GM23338 (cell line): Measurements from ENCODE around the gene TSC2. TPM values are rescaled to one million over a fixed set of nuclear protein-coding genes. Genes with fewer than 3 reads are reported as not detected.

Experiments
- ATAC-seq: fragments of 200-7000 bp; cut with Tn5 transposase; 3 replicates; pipeline ENCODE4 v1.9.1; 2020
- DNase-seq: peaks from one replicate; pipeline ENCODE4 v3.0.0-alpha.2; 2015; ENCODE audit warnings: low spot score
- H2AFZ ChIP-seq: fragments of 200-600 bp; sonication (generic); 2 replicates; pipeline ENCODE4 v1.8.0; 2016; ENCODE audit warnings: antibody characterized with exemption, mild to moderate bottlenecking, moderate library complexity
- H3F3A ChIP-seq: fragments of 200-600 bp; sonication (generic); replicated peaks from 2 replicates; pipeline ENCODE4 v1.8.0; 2017; ENCODE audit warnings: antibody characterized with exemption, mixed run types, low read depth
- H3K27ac ChIP-seq: fragments of 200-600 bp; sonication (generic); 2 replicates; pipeline ENCODE4 v1.6.1; 2016; ENCODE audit warnings: low read depth
- H3K27me3 ChIP-seq: fragments of 200-600 bp; sonication (generic); 2 replicates; pipeline ENCODE4 v1.8.0; 2016; ENCODE audit warnings: mild to moderate bottlenecking, mixed run types, moderate library complexity; ENCODE audit not compliant: insufficient read depth
- H3K36me3 ChIP-seq: fragments of 200-600 bp; sonication (generic); 2 replicates; pipeline ENCODE4 v1.8.0; 2016; ENCODE audit warnings: mild to moderate bottlenecking; ENCODE audit not compliant: insufficient read depth
- H3K4me1 ChIP-seq: fragments of 200-600 bp; sonication (generic); 2 replicates; pipeline ENCODE4 v1.8.0; 2016; ENCODE audit warnings: mild to moderate bottlenecking, moderate library complexity; ENCODE audit not compliant: insufficient read depth
- H3K4me2 ChIP-seq: fragments of 200-600 bp; sonication (generic); 2 replicates; pipeline ENCODE4 v1.7.1; 2017; ENCODE audit warnings: mixed run types
- H3K4me3 ChIP-seq: fragments of 200-600 bp; sonication (generic); 2 replicates; pipeline ENCODE4 v1.6.1; 2016; ENCODE audit warnings: mixed run types
- H3K79me2 ChIP-seq: fragments of 200-600 bp; sonication (generic); replicated peaks from 2 replicates; pipeline ENCODE4 v1.8.0; 2017; ENCODE audit warnings: mild to moderate bottlenecking; ENCODE audit not compliant: insufficient read depth
- H3K9me2 ChIP-seq: fragments of 200-600 bp; sonication (generic); 2 replicates; pipeline ENCODE4 v1.8.0; 2017; ENCODE audit not compliant: insufficient read depth
- H4K20me1 ChIP-seq: fragments of 200-600 bp; sonication (generic); replicated peaks from 2 replicates; pipeline ENCODE4 v1.8.0; 2017; ENCODE audit warnings: mild to moderate bottlenecking; ENCODE audit not compliant: insufficient read depth
- H3K27ac Mint-ChIP-seq: 2 replicates; pipeline ENCODE4 v1.8.0; 2020; ENCODE audit warnings: inconsistent platforms, mild to moderate bottlenecking, moderate library complexity, mixed read lengths
- H3K27me3 Mint-ChIP-seq: 3 replicates; pipeline ENCODE4 v1.8.0; 2022; ENCODE audit warnings: low read depth, mild to moderate bottlenecking, moderate library complexity, mixed read lengths, inconsistent platforms; ENCODE audit not compliant: insufficient read depth, poor library complexity
- H3K36me3 Mint-ChIP-seq: 3 replicates; pipeline ENCODE4 v1.8.0; 2021; ENCODE audit warnings: low read depth, mild to moderate bottlenecking, inconsistent platforms, moderate library complexity, mixed read lengths
- H3K4me1 Mint-ChIP-seq: 3 replicates; pipeline ENCODE4 v1.8.0; 2020; ENCODE audit warnings: mild to moderate bottlenecking, inconsistent platforms, mixed read lengths
- H3K4me3 Mint-ChIP-seq: 3 replicates; pipeline ENCODE4 v1.8.0; 2021; ENCODE audit warnings: moderate library complexity, mild to moderate bottlenecking, inconsistent platforms, mixed read lengths
- H3K9me3 Mint-ChIP-seq: 3 replicates; pipeline ENCODE4 v1.8.0; 2020; ENCODE audit warnings: moderate library complexity, mild to moderate bottlenecking, inconsistent platforms, mixed read lengths
- CREB1 ChIP-seq: fragments of 250-450 bp; sonication (Bioruptor Pico); IDR thresholded peaks from 2 replicates; pipeline ENCODE4 v1.5.0; 2020; ENCODE audit warnings: low read depth, mild to moderate bottlenecking, moderate library complexity
- EZH2 ChIP-seq: fragments of 200-600 bp; sonication (generic); IDR thresholded peaks from one replicate; pipeline ENCODE4 v1.8.0; 2017; ENCODE audit warnings: antibody characterized with exemption, mild to moderate bottlenecking, low read depth; ENCODE audit not compliant: unreplicated experiment
- EZH2phosphoT487 ChIP-seq: fragments of 200-600 bp; sonication (generic); IDR thresholded peaks from one replicate; pipeline ENCODE4 v1.8.1; 2018; ENCODE audit warnings: antibody characterized with exemption; ENCODE audit not compliant: unreplicated experiment
- JUNB ChIP-seq: IDR thresholded peaks from one replicate; pipeline ENCODE4 v1.6.1; 2016; ENCODE audit warnings: antibody characterized with exemption; ENCODE audit not compliant: unreplicated experiment
- NANOG ChIP-seq: IDR thresholded peaks from 2 replicates; pipeline ENCODE4 v1.6.1; 2016; ENCODE audit warnings: antibody characterized with exemption, borderline replicate concordance
- POLR2AphosphoS5 ChIP-seq: IDR thresholded peaks from 2 replicates; pipeline ENCODE4 v1.6.1; 2016; ENCODE audit warnings: antibody characterized with exemption, low read depth
- STAT1 ChIP-seq: IDR thresholded peaks from one replicate; pipeline ENCODE4 v1.6.1; 2016; ENCODE audit warnings: antibody characterized with exemption; ENCODE audit not compliant: unreplicated experiment
- ZNF114 ChIP-seq: fragments of 250-450 bp; sonication (Bioruptor Pico); IDR thresholded peaks from 2 replicates; pipeline ENCODE4 v1.5.0; 2020; ENCODE audit warnings: mild to moderate bottlenecking, moderate library complexity
- ZNF331 ChIP-seq: fragments of 250-450 bp; sonication (Bioruptor Pico); IDR thresholded peaks from 2 replicates; pipeline ENCODE4 v1.5.0; 2020; ENCODE audit warnings: low read depth, mild to moderate bottlenecking, moderate library complexity
- polyA plus RNA-seq: library from polyadenylated mRNA; unstranded; fragments of >200 nt; fragmentation: Nextera tagmentation; extraction: Ambion mirVana; gene quantifications from 2 replicates; pipeline ENCODE4 v1.2.1, GENCODE V29; 2016
- total RNA-seq: library from RNA; depleted of rRNA; stranded (reverse); fragments of >200 nt; shearing (Covaris generic); gene quantifications from 2 replicates; pipeline ENCODE4 v1.2.3, GENCODE V29; 2014
- TF ChIP-seq, protein P1 (sequence below): IDR thresholded peaks from one replicate; pipeline ENCODE4 v1.6.1; 2018; ENCODE audit warnings: antibody characterized with exemption; ENCODE audit not compliant: unreplicated experiment
- TF ChIP-seq, protein P2 (sequence below): IDR thresholded peaks from 2 replicates; pipeline ENCODE4 v1.6.1; 2016; ENCODE audit warnings: antibody characterized with exemption
- TF ChIP-seq, protein P3 (sequence below): fragments of 250-450 bp; sonication (Bioruptor Pico); IDR thresholded peaks from 2 replicates; pipeline ENCODE4 v1.5.0; 2020; ENCODE audit warnings: mild to moderate bottlenecking, moderate library complexity
- TF ChIP-seq, protein P4 (sequence below), 2 experiments: fragments of 200-600 bp in 1 of 2; sonication (generic) in 1 of 2; conservative IDR thresholded peaks; 2 replicates each; pipeline versions ENCODE4 v1.5.1 to v1.6.1; 2016 to 2017; ENCODE audit warnings: antibody characterized with exemption in 2 of 2, low read depth in 2 of 2, mild to moderate bottlenecking in 2 of 2, moderate library complexity in 1 of 2

The TSC2 gene
- total and polyA plus RNA-seq, 2 experiments from 2014 or later = 40.5 to 93.0 TPM

DNA sequence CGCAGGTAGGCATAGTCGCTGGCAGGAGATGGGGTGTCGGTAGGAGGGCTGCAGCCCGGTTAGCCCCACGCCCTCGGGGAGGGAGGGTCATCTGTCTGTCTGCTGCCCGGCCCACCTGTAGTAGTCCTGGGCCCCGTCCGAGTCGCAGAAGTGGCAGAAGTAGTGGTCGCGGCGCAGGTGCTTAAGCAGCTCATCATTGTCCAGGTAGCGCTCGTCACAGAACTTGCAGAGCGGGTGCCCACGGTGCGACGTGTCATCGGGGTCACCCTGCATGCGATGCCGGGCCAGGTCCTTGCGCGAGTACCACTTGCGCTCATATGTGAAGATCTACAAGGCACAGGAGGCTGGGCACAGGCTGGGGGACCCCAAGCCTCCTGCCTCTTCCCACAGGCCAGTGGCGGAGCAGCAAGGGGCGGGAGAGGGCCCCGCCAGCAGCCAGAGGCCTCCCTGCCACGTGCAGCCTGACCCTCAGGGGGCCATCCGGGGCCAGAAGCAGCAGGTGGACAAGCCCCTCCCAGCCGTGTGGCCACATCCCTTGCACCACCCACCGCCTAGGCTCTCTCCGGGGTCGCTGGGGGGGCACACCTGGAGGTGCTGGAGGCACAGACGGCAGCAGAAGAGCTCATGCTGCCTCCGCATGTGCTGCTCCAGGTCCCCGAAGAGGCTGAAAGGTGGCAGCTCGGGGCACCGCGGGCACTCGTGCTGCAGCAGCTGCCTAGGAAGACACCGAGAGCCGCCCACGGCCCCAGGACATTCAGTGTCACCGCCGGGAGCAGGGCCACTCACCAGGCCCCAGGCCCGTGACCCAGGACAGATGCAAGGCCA is 45.2 kb upstream of the TSC2 start:
- Mint-ChIP-seq H3K27ac (no peak overlapping the region), H3K4me3 (no peak overlapping the region), H3K4me1 (peaks cover 20% of the 10 kb centered on the region), H3K9me3 (no peaks in the 10 kb centered on the region), H3K36me3 (peaks cover 27% of the 10 kb centered on the region), H3K27me3 (peaks cover 4% of the 10 kb centered on the region)
- DNase-seq (no peak), ATAC-seq (no peak)
- Histone ChIP-seq H3F3A (peaks cover 23% of the 10 kb centered on the region; the same call in 1 of the 2 replicates), H3K36me3 (no peaks in the 10 kb centered on the region; the same call in 1 of the 2 replicates), H3K4me3 (no peak overlapping the region), H4K20me1 (peaks cover 27% of the 10 kb centered on the region), H3K9me2 (no peaks in the 10 kb centered on the region), H3K79me2 (peaks cover 25% of the 10 kb centered on the region), H3K4me1 (peaks cover 8% of the 10 kb centered on the region; the same call in 1 of the 2 replicates), H3K4me2 (no peak overlapping the region), H3K27me3 (no peaks in the 10 kb centered on the region), H2AFZ (no peak overlapping the region), H3K27ac (no peak overlapping the region)
- TF ChIP-seq STAT1 = no peak
- TF ChIP-seq, protein P1, sequence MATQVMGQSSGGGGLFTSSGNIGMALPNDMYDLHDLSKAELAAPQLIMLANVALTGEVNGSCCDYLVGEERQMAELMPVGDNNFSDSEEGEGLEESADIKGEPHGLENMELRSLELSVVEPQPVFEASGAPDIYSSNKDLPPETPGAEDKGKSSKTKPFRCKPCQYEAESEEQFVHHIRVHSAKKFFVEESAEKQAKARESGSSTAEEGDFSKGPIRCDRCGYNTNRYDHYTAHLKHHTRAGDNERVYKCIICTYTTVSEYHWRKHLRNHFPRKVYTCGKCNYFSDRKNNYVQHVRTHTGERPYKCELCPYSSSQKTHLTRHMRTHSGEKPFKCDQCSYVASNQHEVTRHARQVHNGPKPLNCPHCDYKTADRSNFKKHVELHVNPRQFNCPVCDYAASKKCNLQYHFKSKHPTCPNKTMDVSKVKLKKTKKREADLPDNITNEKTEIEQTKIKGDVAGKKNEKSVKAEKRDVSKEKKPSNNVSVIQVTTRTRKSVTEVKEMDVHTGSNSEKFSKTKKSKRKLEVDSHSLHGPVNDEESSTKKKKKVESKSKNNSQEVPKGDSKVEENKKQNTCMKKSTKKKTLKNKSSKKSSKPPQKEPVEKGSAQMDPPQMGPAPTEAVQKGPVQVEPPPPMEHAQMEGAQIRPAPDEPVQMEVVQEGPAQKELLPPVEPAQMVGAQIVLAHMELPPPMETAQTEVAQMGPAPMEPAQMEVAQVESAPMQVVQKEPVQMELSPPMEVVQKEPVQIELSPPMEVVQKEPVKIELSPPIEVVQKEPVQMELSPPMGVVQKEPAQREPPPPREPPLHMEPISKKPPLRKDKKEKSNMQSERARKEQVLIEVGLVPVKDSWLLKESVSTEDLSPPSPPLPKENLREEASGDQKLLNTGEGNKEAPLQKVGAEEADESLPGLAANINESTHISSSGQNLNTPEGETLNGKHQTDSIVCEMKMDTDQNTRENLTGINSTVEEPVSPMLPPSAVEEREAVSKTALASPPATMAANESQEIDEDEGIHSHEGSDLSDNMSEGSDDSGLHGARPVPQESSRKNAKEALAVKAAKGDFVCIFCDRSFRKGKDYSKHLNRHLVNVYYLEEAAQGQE = no peak
- TF ChIP-seq, protein P2, sequence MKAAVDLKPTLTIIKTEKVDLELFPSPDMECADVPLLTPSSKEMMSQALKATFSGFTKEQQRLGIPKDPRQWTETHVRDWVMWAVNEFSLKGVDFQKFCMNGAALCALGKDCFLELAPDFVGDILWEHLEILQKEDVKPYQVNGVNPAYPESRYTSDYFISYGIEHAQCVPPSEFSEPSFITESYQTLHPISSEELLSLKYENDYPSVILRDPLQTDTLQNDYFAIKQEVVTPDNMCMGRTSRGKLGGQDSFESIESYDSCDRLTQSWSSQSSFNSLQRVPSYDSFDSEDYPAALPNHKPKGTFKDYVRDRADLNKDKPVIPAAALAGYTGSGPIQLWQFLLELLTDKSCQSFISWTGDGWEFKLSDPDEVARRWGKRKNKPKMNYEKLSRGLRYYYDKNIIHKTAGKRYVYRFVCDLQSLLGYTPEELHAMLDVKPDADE = no peak
- TF ChIP-seq ZNF114 (CRISPR knock-in tag) = no peak
- no peak for TF ChIP-seq NANOG
- TF ChIP-seq POLR2AphosphoS5 = no peak
- TF ChIP-seq, protein P3, sequence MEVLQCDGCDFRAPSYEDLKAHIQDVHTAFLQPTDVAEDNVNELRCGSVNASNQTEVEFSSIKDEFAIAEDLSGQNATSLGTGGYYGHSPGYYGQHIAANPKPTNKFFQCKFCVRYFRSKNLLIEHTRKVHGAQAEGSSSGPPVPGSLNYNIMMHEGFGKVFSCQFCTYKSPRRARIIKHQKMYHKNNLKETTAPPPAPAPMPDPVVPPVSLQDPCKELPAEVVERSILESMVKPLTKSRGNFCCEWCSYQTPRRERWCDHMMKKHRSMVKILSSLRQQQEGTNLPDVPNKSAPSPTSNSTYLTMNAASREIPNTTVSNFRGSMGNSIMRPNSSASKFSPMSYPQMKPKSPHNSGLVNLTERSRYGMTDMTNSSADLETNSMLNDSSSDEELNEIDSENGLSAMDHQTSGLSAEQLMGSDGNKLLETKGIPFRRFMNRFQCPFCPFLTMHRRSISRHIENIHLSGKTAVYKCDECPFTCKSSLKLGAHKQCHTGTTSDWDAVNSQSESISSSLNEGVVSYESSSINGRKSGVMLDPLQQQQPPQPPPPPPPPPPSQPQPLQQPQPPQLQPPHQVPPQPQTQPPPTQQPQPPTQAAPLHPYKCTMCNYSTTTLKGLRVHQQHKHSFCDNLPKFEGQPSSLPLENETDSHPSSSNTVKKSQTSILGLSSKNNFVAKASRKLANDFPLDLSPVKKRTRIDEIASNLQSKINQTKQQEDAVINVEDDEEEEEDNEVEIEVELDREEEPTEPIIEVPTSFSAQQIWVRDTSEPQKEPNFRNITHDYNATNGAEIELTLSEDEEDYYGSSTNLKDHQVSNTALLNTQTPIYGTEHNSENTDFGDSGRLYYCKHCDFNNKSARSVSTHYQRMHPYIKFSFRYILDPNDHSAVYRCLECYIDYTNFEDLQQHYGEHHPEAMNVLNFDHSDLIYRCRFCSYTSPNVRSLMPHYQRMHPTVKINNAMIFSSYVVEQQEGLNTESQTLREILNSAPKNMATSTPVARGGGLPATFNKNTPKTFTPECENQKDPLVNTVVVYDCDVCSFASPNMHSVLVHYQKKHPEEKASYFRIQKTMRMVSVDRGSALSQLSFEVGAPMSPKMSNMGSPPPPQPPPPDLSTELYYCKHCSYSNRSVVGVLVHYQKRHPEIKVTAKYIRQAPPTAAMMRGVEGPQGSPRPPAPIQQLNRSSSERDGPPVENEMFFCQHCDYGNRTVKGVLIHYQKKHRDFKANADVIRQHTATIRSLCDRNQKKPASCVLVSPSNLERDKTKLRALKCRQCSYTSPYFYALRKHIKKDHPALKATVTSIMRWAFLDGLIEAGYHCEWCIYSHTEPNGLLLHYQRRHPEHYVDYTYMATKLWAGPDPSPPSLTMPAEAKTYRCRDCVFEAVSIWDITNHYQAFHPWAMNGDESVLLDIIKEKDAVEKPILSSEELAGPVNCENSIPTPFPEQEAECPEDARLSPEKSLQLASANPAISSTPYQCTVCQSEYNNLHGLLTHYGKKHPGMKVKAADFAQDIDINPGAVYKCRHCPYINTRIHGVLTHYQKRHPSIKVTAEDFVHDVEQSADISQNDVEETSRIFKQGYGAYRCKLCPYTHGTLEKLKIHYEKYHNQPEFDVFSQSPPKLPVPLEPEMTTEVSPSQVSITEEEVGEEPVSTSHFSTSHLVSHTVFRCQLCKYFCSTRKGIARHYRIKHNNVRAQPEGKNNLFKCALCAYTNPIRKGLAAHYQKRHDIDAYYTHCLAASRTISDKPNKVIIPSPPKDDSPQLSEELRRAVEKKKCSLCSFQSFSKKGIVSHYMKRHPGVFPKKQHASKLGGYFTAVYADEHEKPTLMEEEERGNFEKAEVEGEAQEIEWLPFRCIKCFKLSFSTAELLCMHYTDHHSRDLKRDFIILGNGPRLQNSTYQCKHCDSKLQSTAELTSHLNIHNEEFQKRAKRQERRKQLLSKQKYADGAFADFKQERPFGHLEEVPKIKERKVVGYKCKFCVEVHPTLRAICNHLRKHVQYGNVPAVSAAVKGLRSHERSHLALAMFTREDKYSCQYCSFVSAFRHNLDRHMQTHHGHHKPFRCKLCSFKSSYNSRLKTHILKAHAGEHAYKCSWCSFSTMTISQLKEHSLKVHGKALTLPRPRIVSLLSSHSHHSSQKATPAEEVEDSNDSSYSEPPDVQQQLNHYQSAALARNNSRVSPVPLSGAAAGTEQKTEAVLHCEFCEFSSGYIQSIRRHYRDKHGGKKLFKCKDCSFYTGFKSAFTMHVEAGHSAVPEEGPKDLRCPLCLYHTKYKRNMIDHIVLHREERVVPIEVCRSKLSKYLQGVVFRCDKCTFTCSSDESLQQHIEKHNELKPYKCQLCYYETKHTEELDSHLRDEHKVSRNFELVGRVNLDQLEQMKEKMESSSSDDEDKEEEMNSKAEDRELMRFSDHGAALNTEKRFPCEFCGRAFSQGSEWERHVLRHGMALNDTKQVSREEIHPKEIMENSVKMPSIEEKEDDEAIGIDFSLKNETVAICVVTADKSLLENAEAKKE (CRISPR knock-in tag) = no peak
- no peak for TF ChIP-seq ZNF331 (CRISPR knock-in tag)
- TF ChIP-seq, protein P4, sequence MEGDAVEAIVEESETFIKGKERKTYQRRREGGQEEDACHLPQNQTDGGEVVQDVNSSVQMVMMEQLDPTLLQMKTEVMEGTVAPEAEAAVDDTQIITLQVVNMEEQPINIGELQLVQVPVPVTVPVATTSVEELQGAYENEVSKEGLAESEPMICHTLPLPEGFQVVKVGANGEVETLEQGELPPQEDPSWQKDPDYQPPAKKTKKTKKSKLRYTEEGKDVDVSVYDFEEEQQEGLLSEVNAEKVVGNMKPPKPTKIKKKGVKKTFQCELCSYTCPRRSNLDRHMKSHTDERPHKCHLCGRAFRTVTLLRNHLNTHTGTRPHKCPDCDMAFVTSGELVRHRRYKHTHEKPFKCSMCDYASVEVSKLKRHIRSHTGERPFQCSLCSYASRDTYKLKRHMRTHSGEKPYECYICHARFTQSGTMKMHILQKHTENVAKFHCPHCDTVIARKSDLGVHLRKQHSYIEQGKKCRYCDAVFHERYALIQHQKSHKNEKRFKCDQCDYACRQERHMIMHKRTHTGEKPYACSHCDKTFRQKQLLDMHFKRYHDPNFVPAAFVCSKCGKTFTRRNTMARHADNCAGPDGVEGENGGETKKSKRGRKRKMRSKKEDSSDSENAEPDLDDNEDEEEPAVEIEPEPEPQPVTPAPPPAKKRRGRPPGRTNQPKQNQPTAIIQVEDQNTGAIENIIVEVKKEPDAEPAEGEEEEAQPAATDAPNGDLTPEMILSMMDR (conservative IDR thresholded peaks at IDR 0.05; ENCODE audit: low read depth in 2 of 2) = no peak
- no peak for TF ChIP-seq EZH2phosphoT487
- TF ChIP-seq EZH2 = no peak
- TF ChIP-seq JUNB = no peak
- no peak for TF ChIP-seq CREB1 (CRISPR knock-in tag)
